SH-SY5Y (cell line): ENCODE measurements around the gene C2.

Experiments
- GATA2 ChIP-seq: IDR thresholded peaks from 2 replicates; pipeline ENCODE4 v1.6.1; 2011; ENCODE audit warnings: mild to moderate bottlenecking, low read depth, low read length
- GATA3 ChIP-seq: IDR thresholded peaks from 2 replicates; pipeline ENCODE4 v1.6.1; 2011; ENCODE audit warnings: low read depth, mild to moderate bottlenecking, low read length, moderate library complexity

Gene C2

GRCh38 chr6:31940256-31940664, 12.7 kb downstream of the C2 start:
- TF ChIP-seq GATA3 (no peak), GATA2 (no peak)

- TF ChIP-seq GATA3 (no peak), GATA2 (peak; percentile 23; the same call in 1 of the 2 replicates)
Observed at GRCh38 chr6:31943742-31944141, 16.2 kb downstream of the C2 start.

- TF ChIP-seq GATA2, result no peak
- no peak for TF ChIP-seq GATA3
Observed at GRCh38 chr6:31945154-31945506, 17.6 kb downstream of the C2 start.

GRCh38 chr6:31945507-31946369, 18.2 kb downstream of the C2 start, which contains the start of gene CFB:
TSS of gene CFB (plus strand) at chr6:31946095. CDS start at chr6:31946222, 127 bp downstream.
- TF ChIP-seq GATA2 (no peak), GATA3 (no peak)

- TF ChIP-seq GATA3, result no peak
- no peak for TF ChIP-seq GATA2
Observed at GRCh38 chr6:31946370-31946885, 18.9 kb downstream of the C2 start.

GRCh38 chr6:31947070-31947675, 19.7 kb downstream of the C2 start:
- no peak for TF ChIP-seq GATA3
- TF ChIP-seq GATA2, result no peak

- no peak for TF ChIP-seq GATA3
- TF ChIP-seq GATA2, result no peak
Observed at GRCh38 chr6:31947864-31948263, 20.3 kb downstream of the C2 start.

- TF ChIP-seq GATA2, result no peak
- no peak for TF ChIP-seq GATA3
Observed at GRCh38 chr6:31948306-31948705, 20.8 kb downstream of the C2 start.

GRCh38 chr6:31948753-31949413, 21.4 kb downstream of the C2 start:
- no peak for TF ChIP-seq GATA2
- TF ChIP-seq GATA3, result no peak

- TF ChIP-seq GATA2, result no peak
- TF ChIP-seq GATA3, result no peak
Observed at GRCh38 chr6:31949926-31950548, 22.5 kb downstream of the C2 start.

- TF ChIP-seq GATA3 (no peak), GATA2 (no peak)
Observed at GRCh38 chr6:31952140-31952805, 24.8 kb downstream of the C2 start.

- TF ChIP-seq GATA3, result no peak
- TF ChIP-seq GATA2, result no peak
Observed at GRCh38 chr6:31952890-31953289, 25.4 kb downstream of the C2 start.

GRCh38 chr6:31954511-31954910, 27.0 kb downstream of the C2 start:
- TF ChIP-seq GATA3 (no peak), GATA2 (no peak)
